GM23338 (cell line): ENCODE measurements around the gene CSF2. TPM values are rescaled to one million over a fixed set of nuclear protein-coding genes. Genes with fewer than 3 reads are reported as not detected.

Source experiments
- ATAC-seq: fragments of 200-7000 bp; cut with Tn5 transposase; 3 replicates; pipeline ENCODE4 v1.9.1; 2020
- DNase-seq: peaks from one replicate; pipeline ENCODE4 v3.0.0-alpha.2; 2015; ENCODE audit warnings: low spot score
- H2AFZ ChIP-seq: fragments of 200-600 bp; sonication (generic); 2 replicates; pipeline ENCODE4 v1.8.0; 2016; ENCODE audit warnings: antibody characterized with exemption, mild to moderate bottlenecking, moderate library complexity
- H3F3A ChIP-seq: fragments of 200-600 bp; sonication (generic); replicated peaks from 2 replicates; pipeline ENCODE4 v1.8.0; 2017; ENCODE audit warnings: antibody characterized with exemption, mixed run types, low read depth
- H3K27ac ChIP-seq: fragments of 200-600 bp; sonication (generic); 2 replicates; pipeline ENCODE4 v1.6.1; 2016; ENCODE audit warnings: low read depth
- H3K27me3 ChIP-seq: fragments of 200-600 bp; sonication (generic); 2 replicates; pipeline ENCODE4 v1.8.0; 2016; ENCODE audit warnings: mild to moderate bottlenecking, mixed run types, moderate library complexity; ENCODE audit not compliant: insufficient read depth
- H3K36me3 ChIP-seq: fragments of 200-600 bp; sonication (generic); 2 replicates; pipeline ENCODE4 v1.8.0; 2016; ENCODE audit warnings: mild to moderate bottlenecking; ENCODE audit not compliant: insufficient read depth
- H3K4me1 ChIP-seq: fragments of 200-600 bp; sonication (generic); 2 replicates; pipeline ENCODE4 v1.8.0; 2016; ENCODE audit warnings: mild to moderate bottlenecking, moderate library complexity; ENCODE audit not compliant: insufficient read depth
- H3K4me2 ChIP-seq: fragments of 200-600 bp; sonication (generic); 2 replicates; pipeline ENCODE4 v1.7.1; 2017; ENCODE audit warnings: mixed run types
- H3K4me3 ChIP-seq: fragments of 200-600 bp; sonication (generic); 2 replicates; pipeline ENCODE4 v1.6.1; 2016; ENCODE audit warnings: mixed run types
- H3K79me2 ChIP-seq: fragments of 200-600 bp; sonication (generic); replicated peaks from 2 replicates; pipeline ENCODE4 v1.8.0; 2017; ENCODE audit warnings: mild to moderate bottlenecking; ENCODE audit not compliant: insufficient read depth
- H3K9me2 ChIP-seq: fragments of 200-600 bp; sonication (generic); 2 replicates; pipeline ENCODE4 v1.8.0; 2017; ENCODE audit not compliant: insufficient read depth
- H4K20me1 ChIP-seq: fragments of 200-600 bp; sonication (generic); replicated peaks from 2 replicates; pipeline ENCODE4 v1.8.0; 2017; ENCODE audit warnings: mild to moderate bottlenecking; ENCODE audit not compliant: insufficient read depth
- H3K27ac Mint-ChIP-seq: 2 replicates; pipeline ENCODE4 v1.8.0; 2020; ENCODE audit warnings: inconsistent platforms, mild to moderate bottlenecking, moderate library complexity, mixed read lengths
- H3K27me3 Mint-ChIP-seq: 3 replicates; pipeline ENCODE4 v1.8.0; 2022; ENCODE audit warnings: low read depth, mild to moderate bottlenecking, moderate library complexity, mixed read lengths, inconsistent platforms; ENCODE audit not compliant: insufficient read depth, poor library complexity
- H3K36me3 Mint-ChIP-seq: 3 replicates; pipeline ENCODE4 v1.8.0; 2021; ENCODE audit warnings: low read depth, mild to moderate bottlenecking, inconsistent platforms, moderate library complexity, mixed read lengths
- H3K4me1 Mint-ChIP-seq: 3 replicates; pipeline ENCODE4 v1.8.0; 2020; ENCODE audit warnings: mild to moderate bottlenecking, inconsistent platforms, mixed read lengths
- H3K4me3 Mint-ChIP-seq: 3 replicates; pipeline ENCODE4 v1.8.0; 2021; ENCODE audit warnings: moderate library complexity, mild to moderate bottlenecking, inconsistent platforms, mixed read lengths
- H3K9me3 Mint-ChIP-seq: 3 replicates; pipeline ENCODE4 v1.8.0; 2020; ENCODE audit warnings: moderate library complexity, mild to moderate bottlenecking, inconsistent platforms, mixed read lengths
- CREB1 ChIP-seq: fragments of 250-450 bp; sonication (Bioruptor Pico); IDR thresholded peaks from 2 replicates; pipeline ENCODE4 v1.5.0; 2020; ENCODE audit warnings: low read depth, mild to moderate bottlenecking, moderate library complexity
- CTCF ChIP-seq, 2 experiments: fragments of 200-600 bp in 1 of 2; sonication (generic) in 1 of 2; conservative IDR thresholded peaks; 2 replicates each; pipeline versions ENCODE4 v1.5.1 to v1.6.1; 2016 to 2017; ENCODE audit warnings: antibody characterized with exemption in 2 of 2, low read depth in 2 of 2, mild to moderate bottlenecking in 2 of 2, moderate library complexity in 1 of 2
- EZH2 ChIP-seq: fragments of 200-600 bp; sonication (generic); IDR thresholded peaks from one replicate; pipeline ENCODE4 v1.8.0; 2017; ENCODE audit warnings: antibody characterized with exemption, mild to moderate bottlenecking, low read depth; ENCODE audit not compliant: unreplicated experiment
- EZH2phosphoT487 ChIP-seq: fragments of 200-600 bp; sonication (generic); IDR thresholded peaks from one replicate; pipeline ENCODE4 v1.8.1; 2018; ENCODE audit warnings: antibody characterized with exemption; ENCODE audit not compliant: unreplicated experiment
- JUNB ChIP-seq: IDR thresholded peaks from one replicate; pipeline ENCODE4 v1.6.1; 2016; ENCODE audit warnings: antibody characterized with exemption; ENCODE audit not compliant: unreplicated experiment
- NANOG ChIP-seq: IDR thresholded peaks from 2 replicates; pipeline ENCODE4 v1.6.1; 2016; ENCODE audit warnings: antibody characterized with exemption, borderline replicate concordance
- POLR2AphosphoS5 ChIP-seq: IDR thresholded peaks from 2 replicates; pipeline ENCODE4 v1.6.1; 2016; ENCODE audit warnings: antibody characterized with exemption, low read depth
- REST ChIP-seq: IDR thresholded peaks from one replicate; pipeline ENCODE4 v1.6.1; 2018; ENCODE audit warnings: antibody characterized with exemption; ENCODE audit not compliant: unreplicated experiment
- STAT1 ChIP-seq: IDR thresholded peaks from one replicate; pipeline ENCODE4 v1.6.1; 2016; ENCODE audit warnings: antibody characterized with exemption; ENCODE audit not compliant: unreplicated experiment
- ZNF331 ChIP-seq: fragments of 250-450 bp; sonication (Bioruptor Pico); IDR thresholded peaks from 2 replicates; pipeline ENCODE4 v1.5.0; 2020; ENCODE audit warnings: low read depth, mild to moderate bottlenecking, moderate library complexity
- polyA plus RNA-seq: library from polyadenylated mRNA; unstranded; fragments of >200 nt; fragmentation: Nextera tagmentation; extraction: Ambion mirVana; gene quantifications from 2 replicates; pipeline ENCODE4 v1.2.1, GENCODE V29; 2016
- total RNA-seq: library from RNA; depleted of rRNA; stranded (reverse); fragments of >200 nt; shearing (Covaris generic); gene quantifications from 2 replicates; pipeline ENCODE4 v1.2.3, GENCODE V29; 2014

CSF2 gene
- total and polyA plus RNA-seq, 2 experiments from 2014 or later: not detected

GRCh38 chr5:132109494-132110053 is 36.0 kb downstream of the CSF2 start (continued):
- TF ChIP-seq CTCF (conservative IDR thresholded peaks at IDR 0.05; ENCODE audit: low read depth in 2 of 2) (no peak), ZNF331 (no peak), CREB1 (CRISPR knock-in tag) (no peak), POLR2AphosphoS5 (no peak), EZH2 (no peak), EZH2phosphoT487 (no peak), STAT1 (no peak), JUNB (no peak)

- no peak overlapping the region for H2AFZ ChIP-seq
- H3K4me1 Mint-ChIP-seq: no peaks in the 10 kb centered on the region
Observed at GRCh38 chr5:132110195-132110594, 36.6 kb downstream of the CSF2 start.

GRCh38 chr5:132110930-132111329 is 37.3 kb downstream of the CSF2 start:
- Histone ChIP-seq H3K36me3 (no peaks in the 10 kb centered on the region), H3F3A (no peaks in the 10 kb centered on the region), H3K27me3 (no peaks in the 10 kb centered on the region), H4K20me1 (no peaks in the 10 kb centered on the region), H2AFZ (no peak overlapping the region), H3K4me1 (no peaks in the 10 kb centered on the region), H3K27ac (no peak overlapping the region), H3K79me2 (no peaks in the 10 kb centered on the region), H3K4me2 (no peak overlapping the region), H3K9me2 (0 out of 2 replicates have a peak, but pooled peaks cover 7% of the 10 kb centered on the region), H3K4me3 (no peak overlapping the region)
- Mint-ChIP-seq H3K9me3 (no peaks in the 10 kb centered on the region; the same call in 2 of the 3 replicates), H3K4me1 (no peaks in the 10 kb centered on the region), H3K27me3 (no peaks in the 10 kb centered on the region), H3K36me3 (no peaks in the 10 kb centered on the region), H3K4me3 (no peak overlapping the region), H3K27ac (no peak overlapping the region)
- no peak for ATAC-seq
- DNase-seq: no peak
- TF ChIP-seq REST (no peak), NANOG (no peak), JUNB (no peak)

More at GRCh38 chr5:132110195-132110594, 36.6 kb downstream of the CSF2 start:
- H3K27me3 Mint-ChIP-seq: no peaks in the 10 kb centered on the region
- H3K27ac ChIP-seq: no peak overlapping the region
- no peak overlapping the region for H3K4me3 Mint-ChIP-seq
- H4K20me1 ChIP-seq: no peaks in the 10 kb centered on the region
- H3K27me3 ChIP-seq: no peaks in the 10 kb centered on the region
- TF ChIP-seq EZH2 (no peak), CREB1 (CRISPR knock-in tag) (no peak)
- ATAC-seq (no peak), DNase-seq (no peak)
- no peak overlapping the region for H3K27ac Mint-ChIP-seq
- H3K36me3 Mint-ChIP-seq: no peaks in the 10 kb centered on the region
- no peaks in the 10 kb centered on the region for H3K36me3 ChIP-seq
- H3K4me1 ChIP-seq: no peaks in the 10 kb centered on the region
- H3K4me3 ChIP-seq: no peak overlapping the region
- H3K79me2 ChIP-seq: no peaks in the 10 kb centered on the region
- H3K9me2 ChIP-seq: 0 out of 2 replicates have a peak, but pooled peaks cover 7% of the 10 kb centered on the region
- H3F3A ChIP-seq: no peaks in the 10 kb centered on the region
- no peaks in the 10 kb centered on the region; the same call in 2 of the 3 replicates for H3K9me3 Mint-ChIP-seq
- no peak overlapping the region for H3K4me2 ChIP-seq
